ENCODE data around the gene ELMO1.

Gene ELMO1

GRCh38 chr7:37039131-37039749, 409.4 kb downstream of the ELMO1 start:
- DNase-seq = no peak

- DNase-seq = no peak
Observed at GRCh38 chr7:37038706-37039105, 410.0 kb downstream of the ELMO1 start.

GRCh38 chr7:37037286-37037685, 411.4 kb downstream of the ELMO1 start:
- no peak for DNase-seq

GRCh38 chr7:37035631-37036030, 413.0 kb downstream of the ELMO1 start:
- no peak for DNase-seq

- no peak for DNase-seq
Observed at GRCh38 chr7:37033141-37033540, 415.5 kb downstream of the ELMO1 start.

GRCh38 chr7:37032258-37032601, 416.4 kb downstream of the ELMO1 start:
- DNase-seq = no peak

GRCh38 chr7:37031571-37032257, 416.9 kb downstream of the ELMO1 start:
- DNase-seq = peak in 1 of 2 donors; percentile 46

- no peak for DNase-seq
Observed at GRCh38 chr7:37028909-37029440, 419.7 kb downstream of the ELMO1 start.

- DNase-seq = no peak
Observed at GRCh38 chr7:37027557-37028341, 420.9 kb downstream of the ELMO1 start.

- DNase-seq = no peak
Observed at GRCh38 chr7:37027104-37027503, 421.6 kb downstream of the ELMO1 start.

- no peak for DNase-seq
Observed at GRCh38 chr7:37018954-37019353, 429.7 kb downstream of the ELMO1 start.

GRCh38 chr7:37016064-37016878, 432.4 kb downstream of the ELMO1 start:
- DNase-seq = no peak

- no peak for DNase-seq
Observed at GRCh38 chr7:37015353-37016034, 433.2 kb downstream of the ELMO1 start.

- DNase-seq = no peak
Observed at GRCh38 chr7:37013771-37014170, 434.9 kb downstream of the ELMO1 start.

GRCh38 chr7:37011151-37011890, 437.3 kb downstream of the ELMO1 start:
- no peak for DNase-seq

GRCh38 chr7:37009125-37009675, 439.5 kb downstream of the ELMO1 start:
- DNase-seq = no peak

GRCh38 chr7:37007691-37008090, 441.0 kb downstream of the ELMO1 start:
- no peak for DNase-seq

- DNase-seq = no peak
Observed at GRCh38 chr7:37007268-37007667, 441.4 kb downstream of the ELMO1 start.

GRCh38 chr7:37006764-37007163, 441.9 kb downstream of the ELMO1 start:
- no peak for DNase-seq

- DNase-seq = no peak
Observed at GRCh38 chr7:37000511-37000910, 448.2 kb downstream of the ELMO1 start.

Measured in CD4-positive, alpha-beta T cell treated with Interleukin-4 for 1 hour (primary cell).